GM18861 (cell line): Measurements from ENCODE around the gene EFCAB11.

Experiments
- ATAC-seq: cut with Tn5 transposase; IDR thresholded peaks from one replicate; pipeline ENCODE4 v1.9.1; 2021; ENCODE audit not compliant: unreplicated experiment

The EFCAB11 gene, protein sequence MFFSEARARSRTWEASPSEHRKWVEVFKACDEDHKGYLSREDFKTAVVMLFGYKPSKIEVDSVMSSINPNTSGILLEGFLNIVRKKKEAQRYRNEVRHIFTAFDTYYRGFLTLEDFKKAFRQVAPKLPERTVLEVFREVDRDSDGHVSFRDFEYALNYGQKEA

DNA sequence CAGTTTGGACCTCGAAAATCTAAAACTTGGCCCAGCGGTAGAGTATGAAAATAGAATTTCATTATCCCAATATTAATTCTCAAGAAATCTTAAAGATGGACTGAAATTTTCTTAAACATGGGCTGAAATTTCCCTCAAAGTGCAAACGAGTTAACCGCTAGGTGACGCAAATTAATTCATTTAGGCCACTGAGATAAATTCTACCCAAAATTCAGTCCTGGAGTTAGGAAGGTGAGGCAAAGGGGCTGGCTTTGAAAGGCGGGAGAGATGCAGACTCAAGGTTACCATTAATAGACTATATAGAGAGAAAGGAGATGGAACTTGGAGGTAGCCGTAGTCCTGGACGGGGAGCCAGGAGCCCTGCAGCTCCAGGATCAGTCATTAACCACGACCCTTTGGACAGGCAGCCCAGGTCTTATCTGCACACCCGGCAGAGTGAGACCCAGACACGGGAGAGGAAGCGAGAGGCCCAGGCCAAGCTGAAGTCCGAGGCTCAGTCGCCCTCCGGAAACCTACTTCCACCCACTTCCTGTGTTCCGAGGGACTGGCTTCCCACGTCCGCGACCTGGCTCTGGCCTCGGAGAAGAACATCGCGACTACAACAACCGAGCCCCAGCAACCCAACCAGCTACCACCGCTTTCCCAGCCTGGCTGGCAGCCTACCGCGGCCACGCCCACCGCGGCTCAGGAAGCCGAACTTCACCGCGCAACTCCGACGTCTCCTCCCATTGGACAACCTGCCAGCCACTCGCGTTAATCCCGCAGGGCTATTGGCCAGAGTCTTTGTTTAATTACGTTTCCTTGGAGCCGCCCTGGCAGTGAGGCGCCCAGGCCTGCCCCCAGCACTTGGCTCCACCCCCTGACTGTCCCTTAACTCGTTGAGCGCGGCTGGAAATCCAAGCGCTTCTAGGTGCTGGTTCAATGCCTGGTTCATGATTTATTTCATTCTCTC is at the start of gene EFCAB11:
TSS of gene EFCAB11 (minus strand) at position 661 of the 952 bp plus-strand sequence. CDS start at position 591, 70 bp downstream.
- ATAC-seq, result peak; percentile 80

DNA sequence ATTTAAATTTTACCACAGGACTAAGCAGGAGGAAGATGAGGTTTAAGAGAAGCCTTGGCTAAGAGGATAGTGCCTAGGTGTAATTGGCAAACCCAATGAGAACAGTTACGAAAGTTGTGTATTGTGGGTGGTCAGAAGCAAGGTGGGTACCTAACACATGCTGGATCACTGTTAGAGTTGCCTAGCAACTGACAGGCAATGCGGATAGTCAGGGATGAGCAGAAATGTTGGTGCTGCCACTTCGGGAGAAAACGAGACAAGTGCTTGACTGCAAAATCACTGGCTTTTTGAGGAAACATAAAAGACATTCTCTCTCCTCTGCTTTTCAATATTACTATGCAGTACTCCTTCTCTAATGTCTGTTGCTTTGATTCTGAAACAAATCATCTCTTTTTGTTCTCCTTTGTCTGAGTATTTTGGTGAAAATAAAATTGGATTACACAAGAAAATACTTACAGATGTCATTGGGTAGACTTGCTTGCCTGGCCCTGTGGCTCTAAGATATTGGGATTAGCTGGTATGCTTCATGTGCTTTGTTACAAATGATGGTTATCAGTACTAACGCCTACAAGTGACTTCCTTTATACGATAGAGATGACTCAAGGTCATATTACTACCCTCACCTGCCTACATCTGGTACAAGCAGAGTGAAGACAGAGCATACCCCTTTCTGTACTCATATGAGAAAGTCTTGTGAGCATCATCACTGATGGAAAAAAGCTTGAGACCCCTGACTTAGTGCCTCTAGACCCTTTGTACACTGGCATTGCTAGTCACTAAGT is 49.2 kb upstream of the EFCAB11 start:
- no peak for ATAC-seq

DNA sequence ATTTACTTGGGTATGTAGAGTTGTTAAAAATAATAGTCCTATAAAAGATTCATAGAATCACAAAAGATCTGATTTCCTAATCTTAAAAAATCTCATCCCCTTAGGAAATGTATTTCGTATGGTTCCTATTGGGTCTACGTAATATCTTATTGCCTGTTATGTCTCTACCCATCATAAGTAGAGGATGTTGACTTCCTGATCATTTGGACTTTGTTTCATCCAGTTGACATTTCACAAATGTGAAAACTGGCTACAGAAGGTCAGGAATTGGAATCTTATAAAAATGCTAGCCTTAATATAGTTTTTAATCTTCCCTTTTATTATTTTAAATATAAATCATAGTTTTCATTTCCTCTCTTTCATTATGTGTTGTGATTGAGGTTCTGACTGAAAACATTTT is 46.4 kb upstream of the EFCAB11 start:
- ATAC-seq, result no peak

DNA sequence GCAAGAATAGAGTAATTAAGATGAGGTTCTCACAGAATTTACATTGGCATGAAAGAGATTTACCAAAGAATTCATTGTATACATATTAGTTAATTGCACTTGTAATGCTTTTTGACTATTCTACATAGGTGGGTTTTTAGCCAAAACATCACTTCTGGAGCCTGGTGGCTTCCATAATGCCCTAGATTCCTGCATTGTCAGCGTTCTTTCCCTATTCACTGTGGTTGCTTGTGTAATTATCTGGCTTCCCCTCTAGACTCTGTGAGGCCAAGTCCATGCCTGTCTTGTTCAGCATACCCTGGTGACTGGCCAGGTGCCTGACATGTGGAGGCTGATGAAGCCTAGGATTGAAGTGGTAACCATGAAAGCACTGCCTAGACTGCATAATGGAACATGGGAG is 42.4 kb upstream of the EFCAB11 start:
- ATAC-seq, result no peak

DNA sequence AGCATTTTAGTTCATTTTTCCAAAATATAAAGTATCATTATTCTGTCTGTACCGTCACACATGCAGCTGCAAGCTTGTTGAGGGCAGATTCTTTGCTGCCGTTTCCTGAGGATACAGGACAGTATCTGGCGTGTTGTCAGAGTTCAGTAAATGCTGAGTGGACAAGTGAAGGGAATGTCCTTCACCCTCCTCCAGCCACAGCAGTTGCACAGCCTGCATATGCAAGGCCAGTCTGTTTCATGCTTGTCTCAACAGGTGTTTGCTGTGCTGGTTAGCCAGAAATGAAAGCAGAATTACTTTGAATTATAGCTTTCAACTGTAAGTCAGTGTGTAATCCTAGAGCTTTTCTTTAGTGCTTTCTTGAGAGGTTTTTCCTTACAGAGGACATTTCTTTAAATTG is 37.7 kb upstream of the EFCAB11 start:
- ATAC-seq, result no peak

DNA sequence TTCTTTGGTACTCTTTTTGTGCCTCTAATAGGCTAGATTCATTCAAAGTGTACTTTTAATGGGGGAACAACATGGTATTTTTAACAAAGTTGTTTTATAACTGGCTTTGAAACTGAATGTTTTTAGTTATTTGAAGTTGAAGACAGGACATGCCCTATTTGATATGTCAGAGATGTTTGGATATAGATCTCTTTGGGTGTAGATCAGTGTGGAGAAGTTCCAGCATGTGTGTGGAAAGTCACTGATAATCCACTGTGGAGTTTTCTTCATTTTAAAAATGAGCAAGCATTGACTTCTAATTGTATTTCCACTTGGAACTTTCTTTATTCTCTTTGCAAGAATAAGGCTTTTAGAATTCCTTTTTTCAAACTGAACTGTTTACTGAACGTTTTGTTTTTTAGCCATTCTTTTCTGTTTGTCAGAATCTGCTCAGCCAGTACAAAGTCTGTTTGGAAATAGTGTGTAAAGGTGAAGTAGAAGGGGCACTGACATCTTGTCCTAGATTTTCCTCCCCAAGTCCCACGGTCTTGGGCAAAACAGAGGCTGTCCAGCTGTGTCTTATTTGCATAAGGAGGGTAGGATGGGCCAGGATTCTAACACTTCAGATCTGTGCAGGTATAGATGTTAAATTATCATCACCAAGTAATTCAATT is 36.2 kb upstream of the EFCAB11 start:
- ATAC-seq, result no peak

DNA sequence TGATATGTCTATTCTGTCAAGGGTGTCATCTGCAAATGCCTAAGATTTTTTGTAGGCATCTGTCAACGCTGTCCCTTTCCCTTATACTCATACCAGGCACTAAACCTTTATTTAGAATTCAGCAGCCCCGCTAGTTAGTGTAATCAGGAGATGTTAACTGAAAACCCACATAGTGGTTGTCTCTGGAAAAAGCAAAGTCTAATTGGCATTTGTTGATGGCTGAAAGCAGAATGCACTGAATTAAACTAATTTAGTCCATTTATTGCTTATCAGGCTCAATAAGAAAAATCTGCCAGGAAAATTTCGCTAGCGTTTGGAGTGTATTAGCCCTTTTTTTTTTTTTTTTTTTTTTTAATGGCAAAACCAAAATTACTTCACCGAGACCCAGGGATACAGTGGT is 35.7 kb upstream of the EFCAB11 start:
- ATAC-seq, result no peak

DNA sequence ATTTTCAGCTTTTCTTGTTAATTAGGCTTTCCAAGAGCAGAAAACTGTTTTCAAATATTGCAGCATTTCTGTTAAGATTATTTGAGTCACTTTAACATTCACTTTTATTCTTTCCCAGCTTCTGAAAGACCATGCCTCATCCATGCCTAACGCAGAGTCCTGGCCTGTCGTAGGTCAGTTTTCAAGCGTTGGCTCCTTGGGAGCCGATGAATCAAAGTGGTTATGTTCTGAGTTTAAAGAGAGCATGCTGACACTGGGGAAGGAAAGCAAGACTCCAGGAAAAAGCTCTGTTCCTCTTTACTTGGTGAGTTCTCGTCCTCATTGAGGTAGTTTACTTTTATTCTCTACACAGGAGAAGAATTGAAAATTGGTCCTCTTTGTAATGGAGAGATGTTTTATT is 34.3 kb upstream of the EFCAB11 start:
- ATAC-seq, result no peak

DNA sequence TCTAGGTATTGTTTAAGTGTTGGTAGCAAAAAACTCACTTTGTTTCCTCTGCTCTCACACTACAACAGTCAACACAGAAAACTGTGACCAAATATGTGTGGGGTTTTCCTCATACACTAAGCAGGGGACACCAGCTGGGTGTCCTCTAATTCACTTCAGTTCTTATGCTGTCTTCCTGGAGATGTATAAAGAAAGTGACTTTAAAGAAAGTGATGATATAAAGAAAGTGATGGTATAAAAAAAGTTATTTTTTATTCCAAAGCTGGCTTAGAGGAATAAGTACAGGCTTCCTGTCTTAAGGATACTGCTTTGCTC is 32.6 kb upstream of the EFCAB11 start:
- ATAC-seq, result no peak

DNA sequence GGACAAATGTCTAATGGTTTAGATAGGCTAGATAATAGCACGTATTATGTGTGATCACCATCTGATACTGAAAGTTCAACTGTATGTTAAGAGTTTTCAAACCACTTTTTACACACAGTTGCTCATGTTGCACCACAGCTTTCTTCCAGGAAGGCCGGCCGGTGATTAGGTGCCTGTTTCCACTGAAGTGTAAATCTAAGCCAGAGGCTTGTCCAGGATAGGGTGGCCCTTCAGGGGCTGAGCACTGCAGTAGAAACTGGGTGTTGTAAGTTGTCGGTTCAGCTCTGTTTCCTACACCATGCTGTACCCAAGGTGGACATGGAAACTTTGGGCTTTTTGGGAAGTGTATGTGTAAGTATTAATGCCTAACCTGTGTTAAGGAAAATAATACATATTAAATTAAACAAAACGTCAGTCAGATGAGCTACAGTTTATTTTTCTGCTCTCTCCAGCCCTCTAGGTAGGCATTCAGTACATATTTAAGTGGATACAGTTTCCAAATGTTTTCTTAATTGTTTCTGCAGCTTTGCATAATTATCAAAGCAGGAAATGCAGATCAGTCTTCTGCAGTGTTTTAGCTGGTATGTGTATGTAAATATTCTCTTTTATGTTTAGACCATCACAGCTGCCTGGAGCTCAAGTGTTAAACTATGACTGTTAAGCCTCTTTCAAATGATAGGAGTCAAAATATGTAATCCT is 32.1 kb upstream of the EFCAB11 start:
- ATAC-seq, result no peak

DNA sequence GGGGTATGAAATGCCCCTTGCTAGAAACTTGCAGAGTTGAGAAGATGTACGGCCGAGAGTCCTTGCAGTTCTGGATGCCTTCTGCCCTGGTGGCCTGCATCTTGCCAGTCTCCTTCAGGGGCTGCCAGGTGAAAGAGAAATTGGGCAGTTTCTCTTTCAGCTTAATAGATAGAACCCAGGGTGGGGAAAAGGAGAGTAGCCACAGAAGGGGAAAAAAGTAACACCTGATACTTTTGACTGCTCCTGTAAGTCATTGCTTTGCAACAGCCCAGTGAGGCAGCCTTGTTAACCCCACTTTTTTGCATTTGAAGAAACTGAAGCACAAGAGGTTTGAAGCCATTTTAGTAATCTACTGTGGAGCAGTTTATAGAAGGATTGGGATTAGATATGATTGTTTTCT is 28.8 kb upstream of the EFCAB11 start:
- no peak for ATAC-seq

DNA sequence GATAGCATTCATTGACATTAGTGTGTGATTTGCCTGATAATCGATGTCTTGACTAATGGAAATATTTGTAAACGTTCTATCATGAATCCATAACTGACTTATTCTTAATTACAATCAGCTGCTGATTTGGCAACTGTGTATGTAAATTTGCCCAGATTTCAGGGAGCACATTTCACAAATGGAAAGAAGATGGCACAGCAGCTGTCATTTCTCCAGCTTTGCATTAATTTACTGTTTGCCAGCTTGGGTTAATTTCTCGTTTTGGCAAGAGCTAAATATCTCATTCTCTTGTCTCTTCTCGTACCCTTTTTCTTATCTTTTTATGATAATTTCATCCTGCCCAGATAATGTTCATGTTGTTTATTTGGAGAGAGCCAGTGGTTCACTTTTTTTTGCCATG is 24.1 kb upstream of the EFCAB11 start:
- no peak for ATAC-seq

DNA sequence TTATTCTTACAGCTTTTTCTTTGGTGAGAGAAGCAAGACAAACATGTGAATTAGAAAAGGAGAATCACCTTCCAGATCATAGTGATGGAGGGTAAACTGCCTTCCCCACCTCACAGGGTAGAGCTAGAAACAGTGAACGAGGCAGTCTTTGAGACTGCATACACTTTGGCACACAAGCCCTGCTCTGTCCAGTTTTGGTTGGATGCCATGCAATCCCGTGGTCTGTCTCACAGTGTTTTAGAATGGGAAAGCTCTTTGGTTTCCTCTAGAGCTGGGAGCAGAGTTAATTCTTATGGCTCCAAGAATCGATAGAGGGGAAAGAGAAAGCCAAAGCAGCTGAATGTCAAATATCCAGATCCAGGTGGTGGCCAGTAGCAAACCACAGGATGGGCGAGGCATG is 23.1 kb upstream of the EFCAB11 start:
- ATAC-seq, result no peak

DNA sequence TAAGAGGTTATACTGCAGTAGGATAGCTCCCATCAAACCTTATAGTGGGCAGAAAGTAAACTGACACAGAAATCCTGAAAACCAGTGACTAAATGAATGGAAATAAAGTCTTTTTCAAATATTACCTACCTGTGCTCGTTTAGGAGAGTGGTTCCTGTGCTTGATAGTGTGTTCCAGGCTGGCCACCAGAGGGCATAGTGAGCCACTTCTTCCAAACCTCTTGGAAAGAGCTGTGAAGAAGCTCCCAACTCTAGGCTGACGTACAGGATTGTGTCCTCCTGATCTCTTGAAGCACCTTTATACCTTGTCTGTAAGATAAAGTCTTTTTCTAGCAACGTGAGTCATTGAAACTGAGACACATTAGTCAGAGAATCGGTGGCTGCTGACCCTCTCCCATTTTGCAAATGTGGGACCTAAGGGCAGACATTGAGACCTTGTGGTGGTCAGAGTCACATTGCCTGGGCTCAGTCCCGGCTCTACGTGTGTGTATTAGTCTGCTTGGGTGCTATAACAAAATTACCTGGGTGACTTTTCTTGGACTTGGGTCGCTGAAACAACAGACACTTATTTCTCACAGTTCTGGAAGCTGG is 18.8 kb upstream of the EFCAB11 start:
- ATAC-seq, result no peak

DNA sequence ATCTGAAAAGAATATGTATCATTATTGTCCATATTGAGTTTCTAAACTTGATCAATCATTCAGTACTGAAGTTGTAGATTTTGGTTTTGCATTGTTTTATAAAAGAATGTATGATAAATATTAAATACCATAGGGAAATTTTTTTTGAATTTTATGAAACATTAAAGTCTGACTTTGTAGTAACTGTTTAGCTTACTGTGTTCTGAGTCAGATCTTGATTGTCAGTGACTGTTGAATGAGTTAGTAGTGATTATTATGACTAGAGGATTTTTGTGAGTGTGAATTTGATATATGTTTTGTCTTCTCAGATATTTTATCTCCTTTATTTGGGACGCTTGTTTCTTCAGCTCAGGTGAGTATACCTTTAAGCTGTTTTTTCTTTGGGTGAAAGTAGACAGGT is 11.3 kb upstream of the EFCAB11 start:
- ATAC-seq, result no peak

DNA sequence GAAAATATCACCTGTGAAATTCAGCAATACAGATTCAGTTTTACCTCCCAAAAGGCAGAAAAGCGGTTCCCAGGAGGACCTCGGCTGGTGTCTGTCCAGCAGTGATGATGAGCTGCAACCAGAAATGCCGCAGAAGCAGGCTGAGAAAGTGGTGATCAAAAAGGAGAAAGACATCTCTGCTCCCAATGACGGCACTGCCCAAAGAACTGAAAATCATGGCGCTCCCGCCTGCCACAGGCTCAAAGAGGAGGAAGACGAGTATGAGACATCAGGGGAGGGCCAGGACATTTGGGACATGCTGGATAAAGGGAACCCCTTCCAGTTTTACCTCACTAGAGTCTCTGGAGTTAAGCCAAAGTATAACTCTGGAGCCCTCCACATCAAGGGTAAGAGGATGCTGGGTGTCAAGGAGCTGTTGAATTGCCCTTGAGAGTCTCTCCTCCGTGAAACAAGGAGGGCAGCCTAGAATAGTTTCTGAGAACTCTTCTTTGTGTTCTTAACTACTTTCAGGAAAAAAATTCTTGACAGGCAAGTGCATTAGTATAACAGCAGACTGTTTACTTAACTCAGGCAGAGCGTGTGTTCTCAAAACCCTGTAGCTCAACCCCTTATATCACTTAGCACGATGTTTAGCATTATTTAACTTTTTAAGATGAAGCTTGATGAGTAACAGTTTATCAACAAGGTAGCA is 8.9 kb upstream of the EFCAB11 start:
- ATAC-seq, result no peak

DNA sequence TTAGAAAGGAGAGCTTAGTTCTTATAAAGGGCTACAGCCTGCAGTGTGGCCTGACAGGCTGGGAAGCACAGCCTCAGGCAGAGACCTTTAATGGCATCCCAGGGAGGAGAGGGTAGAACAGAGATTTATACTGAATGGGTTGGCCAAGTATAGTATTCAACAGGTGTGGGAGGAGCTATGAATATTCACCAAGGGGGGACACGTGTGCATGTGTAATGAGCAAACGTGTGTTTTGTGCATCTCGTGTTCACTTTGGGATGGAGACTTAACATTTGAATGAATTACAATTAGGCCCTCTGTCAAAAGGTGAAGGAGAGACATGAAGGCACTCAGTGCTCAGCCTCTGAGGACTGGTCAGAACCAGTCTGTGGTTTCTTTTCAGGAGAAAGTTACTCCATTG is 6.4 kb upstream of the EFCAB11 start:
- ATAC-seq, result no peak

DNA sequence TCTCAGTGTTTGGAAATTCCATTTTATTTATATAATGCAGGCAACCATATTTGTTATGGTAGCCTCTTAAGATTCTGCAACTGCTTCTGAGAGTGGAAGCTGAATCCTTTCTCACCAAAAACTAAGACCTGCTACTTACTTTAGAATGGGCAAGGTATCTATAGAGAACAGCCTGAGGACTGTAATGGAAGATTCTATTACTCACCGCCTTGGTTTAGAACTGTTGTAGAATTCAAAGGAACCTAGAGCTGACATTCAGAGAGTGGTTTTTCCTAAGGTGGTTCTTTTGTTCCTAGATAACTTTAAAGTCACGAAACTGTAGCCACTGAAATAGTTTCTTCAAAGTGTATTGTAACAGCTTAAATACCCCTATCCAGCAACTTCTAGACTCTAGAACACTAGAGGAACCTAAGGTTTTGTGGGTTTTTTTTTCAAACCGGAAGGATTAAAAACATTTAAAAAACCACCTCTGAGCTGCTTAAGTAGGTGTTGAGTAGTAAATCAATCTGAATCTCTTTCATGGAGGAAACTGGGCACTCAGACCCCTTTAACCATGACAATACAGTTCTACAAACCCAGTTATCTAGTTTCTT is 5.4 kb upstream of the EFCAB11 start:
- no peak for ATAC-seq

DNA sequence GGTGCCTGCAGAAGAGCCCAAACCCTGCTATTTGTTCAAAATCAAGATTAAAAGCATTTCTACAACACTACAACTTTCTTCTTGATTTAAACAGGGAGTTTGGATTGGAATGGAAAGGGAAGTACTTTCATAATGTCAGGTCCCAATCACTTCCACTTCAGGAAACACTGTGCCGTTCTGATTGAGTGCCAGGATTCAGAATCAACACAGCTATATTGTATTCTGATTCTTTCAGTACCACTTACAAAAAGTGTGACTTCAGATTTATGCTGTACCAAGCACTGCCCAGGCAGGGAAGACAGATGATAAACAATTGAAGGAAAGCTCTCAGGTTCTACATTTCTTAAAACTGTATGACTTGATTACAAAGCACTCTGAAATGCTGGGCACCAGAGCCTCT is 4.4 kb upstream of the EFCAB11 start:
- ATAC-seq, result no peak
